Measurements from ENCODE around the gene CYP8B1. TPM values are rescaled to one million over a fixed set of nuclear protein-coding genes. Genes with fewer than 3 reads are reported as not detected.

The CYP8B1 gene
- total and polyA plus RNA-seq, 9 of the 15 experiments (the other 6 are each of a cell fraction or from before 2014, with no cell fraction given), result 0.04 TPM; not detected in 8

GRCh38 chr3:42865256-42865655, 10.4 kb downstream of the CYP8B1 start:
- Histone ChIP-seq H3K79me2 (ENCODE audit: control insufficient read depth, insufficient read depth, low read length) (no peaks in the 10 kb centered on the region), H3K4me2 (ENCODE audit: insufficient read depth, low read length) (no peak overlapping the region), H2AFZ (ENCODE audit: low read depth, low read length) (no peak overlapping the region), H3K27me3 (ENCODE audit: control insufficient read depth in 2 of 2, insufficient read depth in 2 of 2, low read length in 2 of 2) (peaks cover 16 to 55% of the 10 kb centered on the region in 2 experiments; a peak in 4 of 5 replicates), H3K36me3 (ENCODE audit: control insufficient read depth, insufficient read depth, low read length) (no peaks in the 10 kb centered on the region), H3K9me1 (ENCODE audit: control insufficient read depth, insufficient read depth, low read length) (no peaks in the 10 kb centered on the region), H4K20me1 (replicated peaks; ENCODE audit: control insufficient read depth, insufficient read depth, low read length) (no peaks in the 10 kb centered on the region), H3K27ac (ENCODE audit: extremely low read depth, low read depth, low read length) (no peak overlapping the region), H3K4me1 (replicated peaks in 1 of 2; ENCODE audit: control insufficient read depth in 2 of 2, insufficient read depth in 2 of 2, low read length in 2 of 2) (no peaks in the 10 kb centered on the region; a peak in 1 of 5 replicates), H3K9ac (ENCODE audit: insufficient read depth in 1 of 2, low read depth in 2 of 2, low read length in 2 of 2) (no peak overlapping the region), H3K9me3 (replicated peaks; ENCODE audit: control insufficient read depth, insufficient read depth, low read depth, low read length) (no peaks in the 10 kb centered on the region), H3K4me3 (no peak overlapping the region)
- DNase-seq (ENCODE audit: extremely low read depth in 1 of 4, low spot score in 3 of 4) (no peak), FAIRE-seq (no peak), ATAC-seq (peak; percentile 25; the same call in 1 of the 3 replicates)
- intact Hi-C loops (cut with micrococcal nuclease), result no loop called here
- TF ChIP-seq ZNF239 (CRISPR knock-in tag; IDR thresholded peaks at IDR 0.05) (no peak), ADNP (tag; IDR thresholded peaks at IDR 0.05) (no peak), CBX1 (IDR thresholded peaks at IDR 0.05; ENCODE audit: low read depth) (no peak), ZNF785 (CRISPR knock-in tag; IDR thresholded peaks at IDR 0.05) (no peak), KAT8 (IDR thresholded peaks at IDR 0.05; ENCODE audit: low read depth) (no peak), ARID3B (CRISPR knock-in tag; IDR thresholded peaks at IDR 0.05; ENCODE audit: borderline replicate concordance) (no peak), RNF219 (CRISPR knock-in tag; IDR thresholded peaks at IDR 0.05) (no peak), C11orf30 (IDR thresholded peaks at IDR 0.05; ENCODE audit: low read depth) (no peak)
- POLR2A ChIA-PET, result interaction anchor here (0.9 kb wide), 1 partner anchor 9 kb away, joined by 4 read pairs; no protein-coding TSS in a partner anchor
- in situ Hi-C loops (cut with MboI), result no loop called here
- WGBS (ENCODE audit: insufficient coverage, low coverage, missing lambda C conversion rate), result 4% methylated on average over 8 of the region's 8 CpGs
- BruUV-seq (replicated peaks), result no TSS peak
- CTCF ChIA-PET (ENCODE audit: low intra/inter-chr PET ratio), result interaction anchor here (0.6 to 0.7 kb wide), 2 partner anchors 8 to 34 kb away, joined by 5 to 6 read pairs; no protein-coding TSS in a partner anchor

All from K562 (cell line).